ENCODE data around the gene PEX6.
"Not testable (repeated sequence)": the region's sequence is repeated elsewhere in the genome, so short reads cannot be mapped to it uniquely, and the experiment has no call there.

PEX6 gene

DNA sequence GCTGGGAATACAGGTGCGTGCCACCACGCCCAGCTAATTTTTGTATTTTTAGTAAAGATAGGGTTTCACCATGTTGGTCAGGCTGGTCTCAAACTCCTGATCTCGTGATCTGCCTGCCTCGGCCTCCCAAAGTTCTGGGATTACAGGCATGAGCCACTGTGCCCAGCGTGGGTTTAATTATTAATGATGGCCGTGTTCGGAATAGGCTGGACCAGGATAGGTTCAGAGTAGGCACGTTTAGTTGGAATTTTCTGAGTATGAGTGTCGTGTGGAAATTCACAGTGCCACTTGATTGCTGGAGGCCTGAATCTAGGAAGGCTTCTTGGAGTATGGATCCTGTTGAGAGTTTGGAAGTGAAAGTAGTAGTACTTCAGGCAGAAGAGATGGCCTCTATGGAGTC, 19.2 kb upstream of the PEX6 start:
- DNase-seq (ENCODE audit: low read depth) = not testable (repeated sequence)

DNA sequence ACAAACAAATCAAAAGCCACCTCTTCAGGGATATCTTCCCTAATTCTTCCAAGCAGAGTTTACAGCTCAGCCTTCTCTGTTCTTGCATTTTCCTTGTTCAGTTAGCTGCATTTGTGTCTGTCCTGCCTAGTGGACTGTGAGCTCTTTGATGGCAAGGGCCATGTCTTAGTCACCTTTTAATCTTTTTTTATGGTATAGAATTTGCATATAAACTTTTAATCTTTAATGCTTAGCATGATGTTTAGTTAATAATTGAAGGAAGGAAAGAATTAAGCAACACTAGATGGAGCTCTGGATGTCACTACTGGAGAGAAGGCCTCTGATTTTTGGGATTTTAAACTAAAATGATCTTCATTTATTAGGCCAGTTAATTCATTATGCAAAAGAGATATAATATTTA, 17.5 kb upstream of the PEX6 start:
- no peak for DNase-seq (ENCODE audit: low read depth)

DNA sequence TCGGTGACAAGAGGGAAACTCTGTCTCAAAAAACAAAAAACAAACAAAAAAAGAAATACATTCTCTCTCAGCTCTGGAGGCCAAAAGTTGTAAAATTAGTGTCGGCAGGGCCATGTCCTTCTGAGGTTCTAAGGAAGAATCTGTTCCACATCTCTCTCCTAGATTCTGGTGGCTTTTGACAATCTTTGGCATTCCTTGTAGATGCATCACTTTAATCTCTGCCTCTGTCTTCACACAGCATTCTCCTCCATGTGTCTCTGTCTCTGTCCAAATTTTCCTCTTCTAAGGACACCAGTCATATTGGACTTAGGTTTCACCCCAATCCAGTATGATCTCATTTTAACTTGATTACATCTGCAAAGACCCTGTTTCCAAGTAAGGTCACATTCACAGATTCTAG, 14.5 kb upstream of the PEX6 start:
- no peak for DNase-seq (ENCODE audit: low read depth)

GRCh38 chr6:42989923-42990322, 10.9 kb upstream of the PEX6 start:
- DNase-seq (ENCODE audit: low read depth) = no peak

DNA sequence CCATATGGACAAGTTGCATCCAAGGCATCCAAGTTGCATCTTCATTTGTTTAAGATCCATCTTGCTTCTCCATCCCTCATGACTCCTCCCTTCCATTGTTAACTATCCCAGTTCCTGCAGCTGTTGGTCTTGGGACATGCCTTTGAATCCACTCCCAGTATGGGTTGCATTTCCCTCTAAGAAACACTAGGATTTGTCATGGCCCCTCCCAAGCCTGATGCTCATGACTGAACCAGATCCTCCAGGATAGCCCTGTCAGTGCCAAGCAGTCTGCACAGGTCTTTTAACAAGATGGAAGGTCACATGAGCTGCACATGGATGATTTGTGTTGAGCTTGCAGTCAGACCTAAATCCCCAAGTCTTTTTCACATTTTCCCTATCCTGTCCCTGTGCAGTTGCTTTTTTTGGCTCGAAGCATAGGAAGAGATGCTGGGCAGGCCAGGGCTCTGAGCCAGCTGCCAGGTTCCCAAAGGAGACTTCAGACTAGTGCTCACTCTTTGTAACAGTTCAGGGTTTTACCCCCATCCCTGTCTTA, 9.6 kb upstream of the PEX6 start:
- DNase-seq (ENCODE audit: low read depth) = peak; percentile 82

DNA sequence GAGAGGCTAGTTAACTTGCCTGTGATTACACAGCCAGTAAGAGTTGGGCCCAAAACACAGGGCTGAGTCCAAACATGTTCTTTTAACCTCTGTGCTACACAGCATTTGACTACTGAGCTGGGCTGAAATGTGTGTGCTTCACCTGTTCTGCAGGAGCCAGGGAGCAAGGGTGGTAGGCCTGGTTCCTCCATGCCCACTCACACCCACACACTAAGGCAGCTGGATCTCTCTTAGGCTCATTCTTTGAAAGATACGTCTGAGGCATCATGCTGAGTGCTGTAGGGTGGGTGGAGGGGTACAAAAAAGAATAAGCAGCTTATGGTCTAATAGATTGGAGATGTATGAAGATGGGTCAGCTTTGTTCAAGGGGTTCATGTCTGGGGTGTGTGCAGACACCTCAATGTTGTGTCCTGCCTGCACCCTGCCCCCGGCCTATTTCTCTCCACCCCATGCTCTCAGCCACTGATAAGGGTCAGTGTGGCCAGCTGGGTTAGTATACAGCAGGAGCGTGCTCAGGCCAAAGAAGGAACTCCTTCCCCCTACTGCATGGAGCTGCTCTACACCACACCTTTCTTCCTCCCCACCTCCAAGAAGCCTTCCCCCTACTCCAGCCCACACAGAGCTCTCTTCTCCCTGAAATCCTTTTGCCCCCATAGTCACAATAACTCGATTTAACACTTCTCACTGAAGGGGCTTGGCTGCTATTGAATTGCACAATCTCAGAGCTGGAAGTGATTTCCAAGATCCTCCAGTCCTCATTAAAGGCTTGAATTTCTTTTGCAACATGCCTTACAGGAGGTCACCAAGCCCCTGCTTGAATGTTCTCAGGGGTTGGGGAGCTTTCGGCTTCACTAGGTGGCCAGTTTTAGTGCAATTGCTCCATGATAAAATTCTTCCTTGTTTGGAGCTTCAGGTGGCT, 8.8 kb upstream of the PEX6 start:
- no peak for DNase-seq (ENCODE audit: low read depth)

DNA sequence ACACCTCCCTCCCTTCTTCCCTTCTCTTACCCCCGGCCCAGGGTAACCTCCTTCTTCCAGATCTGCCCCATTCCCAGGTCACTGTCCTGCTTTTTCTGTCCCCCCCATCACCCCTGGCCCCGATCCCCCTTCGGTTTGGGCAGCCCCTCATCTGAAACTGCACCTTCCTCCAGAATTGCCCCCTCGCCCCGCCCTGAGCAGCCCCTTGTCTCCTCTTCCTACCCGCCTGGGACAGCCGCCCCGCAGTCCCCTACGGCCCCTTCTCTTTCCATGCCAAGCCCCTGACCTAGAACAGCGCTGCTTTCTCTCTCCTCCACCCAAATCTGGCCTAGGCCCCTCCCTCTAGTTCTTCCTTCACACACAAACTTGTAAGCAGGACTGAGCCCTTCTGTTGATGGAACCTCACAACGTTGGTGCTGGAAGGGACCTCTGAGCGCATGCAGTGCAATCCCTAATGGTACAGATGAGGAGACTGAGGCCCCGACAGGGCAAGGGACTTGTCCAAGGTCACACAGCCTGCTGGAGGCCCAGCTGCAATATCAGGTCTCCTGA, 6.0 kb upstream of the PEX6 start:
- DNase-seq (ENCODE audit: low read depth) = no peak

GRCh38 chr6:42984001-42984923, 5.3 kb upstream of the PEX6 start, which contains the start of gene PPP2R5D:
Gene PPP2R5D (plus strand): TSS chr6:42984570. CDS start chr6:42984678, 108 bp downstream.
- peak; percentile 99 for DNase-seq (ENCODE audit: low read depth)

- DNase-seq (ENCODE audit: low read depth) = no peak
These were observed 2.9 kb upstream of the PEX6 start for GRCh38 chr6:42981836-42982235.

GRCh38 chr6:42979523-42980177, 669 bp upstream of the PEX6 start:
- DNase-seq (ENCODE audit: low read depth) = no peak

DNA sequence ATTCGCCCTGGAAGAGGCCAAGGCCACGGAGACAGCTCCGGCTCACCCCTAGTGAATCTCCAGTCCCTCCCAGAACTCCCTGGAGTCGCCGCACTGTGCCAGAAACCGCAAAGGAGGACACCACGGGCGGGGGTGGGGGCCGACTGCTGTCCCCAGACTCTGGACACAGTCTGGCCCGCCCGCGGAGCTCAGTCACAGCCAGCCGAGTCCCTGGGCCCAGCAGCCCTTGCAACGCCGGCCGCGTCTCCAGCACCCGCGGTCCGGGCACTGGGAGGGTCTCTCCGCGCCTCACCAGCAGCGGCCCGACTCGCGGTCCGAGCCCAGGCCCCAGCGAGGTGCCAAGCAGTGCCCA, 518 bp downstream of the PEX6 start:
- no peak for DNase-seq (ENCODE audit: low read depth)

DNA sequence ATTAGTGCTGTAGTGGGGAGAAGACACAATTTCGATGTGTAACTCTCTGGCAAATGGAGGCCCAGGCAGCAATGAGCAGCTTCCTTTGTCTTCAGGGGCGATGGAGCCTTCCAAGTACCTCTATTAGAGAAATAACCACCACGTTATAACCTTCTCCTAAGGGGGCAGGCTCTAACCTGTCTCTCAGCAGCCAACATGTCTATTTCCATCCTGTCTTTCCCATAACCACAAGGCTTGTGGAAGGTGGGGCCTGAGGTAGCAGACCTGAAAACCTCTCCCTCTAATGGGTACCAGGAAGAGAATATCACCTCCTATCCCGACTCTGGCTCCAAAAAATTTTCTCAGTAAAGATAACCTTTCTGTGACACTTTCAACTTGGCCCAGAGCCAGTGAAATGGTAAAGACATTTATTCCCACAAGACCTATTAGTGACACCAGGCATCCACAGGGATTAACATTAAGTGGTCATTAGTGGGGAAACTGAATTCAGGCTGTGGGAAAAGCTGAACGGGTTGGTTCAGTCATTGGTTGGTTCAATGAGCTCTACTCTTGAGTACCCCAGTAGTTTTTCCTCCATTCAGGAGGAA, 4.0 kb downstream of the PEX6 start:
- no peak for DNase-seq (ENCODE audit: low read depth)

DNA sequence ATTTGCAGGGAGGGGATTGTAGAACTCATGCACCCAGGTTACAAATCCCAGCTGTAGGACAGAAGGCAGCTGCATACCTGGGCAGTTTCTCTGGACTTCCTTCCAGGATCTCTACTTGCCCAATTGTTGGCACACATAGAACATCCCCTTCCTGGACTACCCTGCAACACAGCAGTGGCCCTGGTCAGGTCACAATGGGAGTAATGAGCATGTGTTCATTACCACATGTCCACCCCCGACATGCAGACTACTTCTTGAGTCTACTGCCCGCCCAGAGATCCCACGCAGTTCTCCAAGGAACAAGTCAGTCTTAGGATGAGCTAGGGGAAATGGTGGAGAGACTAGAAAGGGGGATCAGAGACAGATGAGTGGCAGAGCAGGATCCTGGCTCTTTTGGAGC, 5.1 kb downstream of the PEX6 start:
- no peak for DNase-seq (ENCODE audit: low read depth)

GRCh38 chr6:42971746-42972327, 7.1 kb downstream of the PEX6 start:
- no peak for DNase-seq (ENCODE audit: low read depth)

DNA sequence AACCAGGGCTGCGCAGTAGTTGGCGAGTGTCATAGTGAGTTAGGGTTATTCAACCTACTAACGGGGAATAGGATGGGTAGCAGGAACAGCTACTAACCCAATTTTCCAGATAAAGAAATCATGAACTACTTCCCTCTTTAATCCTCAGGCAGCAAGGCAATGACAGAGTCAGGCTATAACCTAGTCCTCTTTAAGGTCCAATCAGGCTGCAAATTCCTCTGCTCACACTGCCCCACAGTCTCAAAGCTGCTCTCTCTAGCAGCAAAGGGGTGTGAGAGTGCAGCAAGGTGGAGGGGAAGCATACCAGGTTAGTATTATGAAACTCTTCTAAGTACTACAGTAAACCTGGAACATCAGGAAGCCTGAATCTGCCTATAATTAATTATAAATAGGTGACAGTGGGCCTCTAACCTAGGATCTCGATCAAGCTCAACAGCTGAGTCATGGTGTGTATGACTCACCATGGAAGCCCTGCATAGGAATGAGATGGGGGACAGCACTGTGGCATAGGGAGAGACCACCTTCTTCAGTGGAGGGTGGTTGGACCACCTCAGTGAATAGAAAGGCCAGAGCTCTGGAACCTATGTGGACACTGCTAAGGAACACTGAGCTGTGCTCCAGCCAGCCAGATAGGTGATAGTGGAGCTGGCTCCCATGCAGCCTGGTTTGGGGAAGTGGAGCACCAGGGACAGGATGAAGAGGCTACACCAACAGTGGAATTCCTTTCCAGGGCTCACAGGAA, 7.9 kb downstream of the PEX6 start:
- no peak for DNase-seq (ENCODE audit: low read depth)

DNA sequence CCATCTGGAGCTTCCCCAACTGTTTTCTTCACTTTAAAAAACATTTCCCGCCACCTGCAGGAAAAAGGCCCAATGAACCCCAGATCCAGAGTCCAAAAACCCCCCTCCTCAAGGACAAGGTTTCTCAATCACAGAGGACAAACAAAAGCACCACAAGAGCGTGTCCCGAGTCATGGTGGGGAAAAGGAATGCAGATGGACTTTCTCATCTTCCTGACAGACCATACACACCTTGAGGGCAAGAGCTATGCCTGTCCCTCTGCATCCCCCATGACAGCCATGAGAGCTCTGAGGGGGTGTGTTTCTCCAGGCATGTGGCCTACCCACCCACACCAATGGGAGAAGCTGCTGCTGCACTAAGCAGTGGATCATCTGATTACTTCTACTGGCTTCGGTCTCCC, 9.0 kb downstream of the PEX6 start:
- DNase-seq (ENCODE audit: low read depth) = no peak

- DNase-seq (ENCODE audit: low read depth) = no peak
These were observed 9.6 kb downstream of the PEX6 start for GRCh38 chr6:42969431-42969830.

DNA sequence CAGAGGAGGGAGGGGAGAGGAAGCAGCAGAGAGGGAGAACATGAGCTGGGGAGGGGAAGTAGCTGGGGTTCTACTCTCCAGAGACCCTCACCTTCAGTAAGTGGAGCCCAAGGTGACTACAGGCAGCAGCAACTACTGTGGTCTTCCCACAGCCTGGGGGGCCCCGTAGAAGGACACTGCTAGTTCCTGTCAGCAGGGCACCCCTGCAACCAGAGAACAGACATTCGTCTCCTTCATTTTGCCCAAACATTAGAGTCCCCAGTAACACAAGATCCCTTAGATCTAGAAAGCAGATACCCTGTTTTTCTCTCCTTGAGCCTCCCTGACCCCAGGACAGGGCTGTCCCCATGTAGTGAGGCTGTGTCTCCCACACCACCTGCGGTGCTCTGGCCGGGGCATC, 10.2 kb downstream of the PEX6 start:
- DNase-seq (ENCODE audit: low read depth) = no peak

DNA sequence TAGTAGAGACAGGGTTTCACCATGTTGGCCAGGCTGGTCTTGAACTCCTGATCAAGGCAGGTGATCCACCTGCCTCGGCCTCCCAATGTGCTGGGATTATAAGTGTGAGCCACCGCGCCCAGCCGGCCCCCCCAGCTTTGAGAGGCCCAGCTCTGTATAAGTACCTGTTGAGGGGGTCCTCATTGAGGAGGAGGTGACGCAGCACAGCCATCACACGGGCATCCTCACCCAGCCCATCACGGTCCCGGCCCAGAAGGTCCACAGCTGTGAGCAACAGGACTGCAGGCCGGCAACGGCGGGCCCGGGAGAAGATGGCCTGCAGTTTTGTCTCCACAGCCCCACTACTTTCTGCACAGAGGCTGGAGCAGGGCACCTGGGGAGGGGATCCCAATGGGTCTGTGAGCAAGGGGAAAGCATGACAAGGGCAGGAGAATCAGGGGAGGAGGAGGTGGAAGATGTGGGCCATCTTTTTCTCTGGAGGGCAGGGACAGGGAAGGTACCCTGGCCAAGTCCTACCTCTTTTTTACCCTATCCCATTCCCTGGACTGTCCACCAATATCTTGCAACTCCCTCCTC, 10.8 kb downstream of the PEX6 start:
- no peak for DNase-seq (ENCODE audit: low read depth)

DNA sequence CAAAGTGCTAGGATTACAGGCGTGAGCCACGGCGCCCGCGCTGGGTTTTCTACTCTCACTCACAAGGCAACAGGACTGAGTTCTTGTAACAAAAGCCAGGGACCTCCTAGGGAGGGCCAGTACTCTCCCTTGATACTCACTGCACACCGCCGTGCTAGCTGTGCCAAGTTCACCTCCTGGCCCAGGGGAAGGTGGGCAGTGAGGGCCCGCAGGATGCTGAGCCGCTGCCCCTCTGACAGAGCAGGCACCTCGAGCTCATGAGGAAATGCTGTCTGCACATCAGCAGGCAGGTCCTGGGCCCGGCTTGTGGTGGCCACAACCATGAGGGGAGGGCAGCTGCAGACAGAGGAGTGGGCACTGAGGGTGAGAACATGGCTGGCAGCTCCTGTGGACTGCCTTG, 11.8 kb downstream of the PEX6 start:
- DNase-seq (ENCODE audit: low read depth) = no peak
